MM.1S (cell line): ENCODE data around the gene TUFT1.

ENCODE experiments used
- EZH2 ChIP-seq: fragments of 300-600 bp; sonication (generic); optimal IDR thresholded peaks from 2 replicates; pipeline ENCODE3; 2017; ENCODE audit warnings: low read depth, mild to moderate bottlenecking, antibody characterized with exemption, low read length, mixed read lengths
- EZH2phosphoT487 ChIP-seq: fragments of 300-600 bp; sonication (generic); IDR thresholded peaks from 2 replicates; pipeline ENCODE4 v1.6.1; 2018; ENCODE audit warnings: antibody characterized with exemption, low read length
- TF ChIP-seq, protein P1 (sequence below): fragments of 300-600 bp; sonication (generic); IDR thresholded peaks from 2 replicates; pipeline ENCODE4 v1.5.1; 2016; ENCODE audit warnings: antibody characterized with exemption, low read length, mixed read lengths

DNA sequence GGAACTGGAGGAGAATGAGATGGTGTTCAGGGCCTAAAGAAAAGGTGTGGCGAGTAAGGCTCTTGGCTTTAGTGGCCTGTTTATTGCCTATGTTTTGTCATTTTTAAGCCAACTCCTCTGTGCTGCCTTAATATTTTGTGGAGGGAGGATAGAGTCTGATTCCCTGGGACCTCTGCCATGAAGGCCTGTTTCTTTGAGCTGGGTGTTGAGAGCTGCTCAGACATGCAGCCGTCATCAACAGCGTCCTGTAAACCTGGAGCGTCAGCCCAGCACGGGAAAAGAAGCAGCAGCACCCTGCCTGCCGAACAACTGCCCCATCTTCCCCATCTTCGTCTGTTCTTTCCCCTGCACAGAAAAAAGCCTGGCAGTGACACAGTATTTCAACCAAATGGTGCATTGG, 44.7 kb downstream of the TUFT1 start:
- TF ChIP-seq EZH2, result no peak
- TF ChIP-seq, protein P1, sequence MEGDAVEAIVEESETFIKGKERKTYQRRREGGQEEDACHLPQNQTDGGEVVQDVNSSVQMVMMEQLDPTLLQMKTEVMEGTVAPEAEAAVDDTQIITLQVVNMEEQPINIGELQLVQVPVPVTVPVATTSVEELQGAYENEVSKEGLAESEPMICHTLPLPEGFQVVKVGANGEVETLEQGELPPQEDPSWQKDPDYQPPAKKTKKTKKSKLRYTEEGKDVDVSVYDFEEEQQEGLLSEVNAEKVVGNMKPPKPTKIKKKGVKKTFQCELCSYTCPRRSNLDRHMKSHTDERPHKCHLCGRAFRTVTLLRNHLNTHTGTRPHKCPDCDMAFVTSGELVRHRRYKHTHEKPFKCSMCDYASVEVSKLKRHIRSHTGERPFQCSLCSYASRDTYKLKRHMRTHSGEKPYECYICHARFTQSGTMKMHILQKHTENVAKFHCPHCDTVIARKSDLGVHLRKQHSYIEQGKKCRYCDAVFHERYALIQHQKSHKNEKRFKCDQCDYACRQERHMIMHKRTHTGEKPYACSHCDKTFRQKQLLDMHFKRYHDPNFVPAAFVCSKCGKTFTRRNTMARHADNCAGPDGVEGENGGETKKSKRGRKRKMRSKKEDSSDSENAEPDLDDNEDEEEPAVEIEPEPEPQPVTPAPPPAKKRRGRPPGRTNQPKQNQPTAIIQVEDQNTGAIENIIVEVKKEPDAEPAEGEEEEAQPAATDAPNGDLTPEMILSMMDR, result no peak
- no peak for TF ChIP-seq EZH2phosphoT487
